Endothelial cell (in vitro differentiated cells): ENCODE data around the gene HLF. TPM values are rescaled to one million over a fixed set of nuclear protein-coding genes. Genes with fewer than 3 reads are reported as not detected.

Experiments used
- DNase-seq: peaks from one replicate; pipeline ENCODE4 v3.0.0; 2021; ENCODE audit warnings: low spot score
- H3K27ac Mint-ChIP-seq: one replicate; pipeline ENCODE4 v1.8.0; 2021; ENCODE audit warnings: mixed read lengths, inconsistent platforms; ENCODE audit not compliant: unreplicated experiment
- H3K27me3 Mint-ChIP-seq: one replicate; pipeline ENCODE4 v1.8.0; 2021; ENCODE audit warnings: mild to moderate bottlenecking, moderate library complexity, mixed read lengths, inconsistent platforms; ENCODE audit not compliant: unreplicated experiment
- H3K36me3 Mint-ChIP-seq: one replicate; pipeline ENCODE4 v1.8.0; 2021; ENCODE audit warnings: mild to moderate bottlenecking, low read depth, mixed read lengths, inconsistent platforms; ENCODE audit not compliant: unreplicated experiment
- H3K4me1 Mint-ChIP-seq: one replicate; pipeline ENCODE4 v1.8.0; 2021; ENCODE audit warnings: mild to moderate bottlenecking, mixed read lengths, inconsistent platforms; ENCODE audit not compliant: unreplicated experiment
- H3K4me3 Mint-ChIP-seq: one replicate; pipeline ENCODE4 v1.8.0; 2021; ENCODE audit warnings: mild to moderate bottlenecking, mixed read lengths, inconsistent platforms; ENCODE audit not compliant: unreplicated experiment
- H3K9me3 Mint-ChIP-seq: one replicate; pipeline ENCODE4 v1.8.0; 2021; ENCODE audit warnings: mixed read lengths, inconsistent platforms; ENCODE audit not compliant: unreplicated experiment
- total RNA-seq: library from RNA; stranded (reverse); fragmentation: NEBNext Ultra II Directional; extraction: Animal tissue kit (Norgen Biotek cat#: 25700); gene quantifications from one replicate; pipeline ENCODE4 v1.2.1, GENCODE V29; 2021; ENCODE audit not compliant: unreplicated experiment
- TF ChIP-seq, protein P1 (sequence below): fragments of 200-600 bp; sonication (generic); IDR thresholded peaks from one replicate; pipeline ENCODE4 v1.5.0; 2021; ENCODE audit warnings: antibody characterized with exemption; ENCODE audit not compliant: unreplicated experiment

HLF gene
- total RNA-seq, 1 donor from 2014 or later: not detected

DNA sequence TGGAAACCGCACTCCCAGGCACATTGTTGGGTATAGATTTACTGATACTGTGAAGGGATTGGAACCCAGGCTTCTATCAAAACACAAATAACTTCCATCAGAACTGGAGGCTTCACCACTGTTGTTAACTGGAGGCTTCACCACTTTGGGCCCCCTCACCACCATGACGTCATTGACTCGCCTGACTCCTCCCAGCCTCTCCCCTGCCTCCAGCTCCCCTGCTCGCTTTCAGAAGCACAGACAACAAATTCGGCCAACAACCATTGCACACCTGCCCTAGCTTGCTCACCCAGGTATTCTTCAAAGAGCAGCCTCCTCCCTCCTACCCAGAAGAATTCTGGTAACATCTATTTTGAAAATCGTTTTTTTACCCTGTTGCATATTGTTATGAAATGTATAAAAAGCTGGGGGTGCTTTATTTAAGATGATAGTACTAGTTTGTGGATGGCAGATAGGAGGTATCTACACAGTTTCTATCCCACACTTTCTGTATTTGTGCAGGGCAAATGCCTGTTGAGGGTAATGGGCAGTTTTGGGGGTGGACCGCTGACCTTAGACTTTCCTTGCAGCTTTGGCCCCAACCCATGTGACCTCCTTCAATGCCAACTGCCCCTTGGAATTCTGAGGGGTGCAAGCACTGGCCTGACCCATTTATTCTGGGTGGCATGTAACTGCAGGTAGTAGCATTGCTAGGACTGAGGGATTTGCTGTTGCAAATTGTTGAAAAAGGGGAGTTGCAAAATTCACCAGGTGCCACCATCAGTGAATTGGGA lies 54.1 kb downstream of the HLF start:
- Mint-ChIP-seq H3K27ac (no peak overlapping the region), H3K9me3 (no peaks in the 10 kb centered on the region), H3K4me3 (no peak overlapping the region), H3K36me3 (no peaks in the 10 kb centered on the region), H3K27me3 (peaks cover 2% of the 10 kb centered on the region), H3K4me1 (no peaks in the 10 kb centered on the region)
- no peak for DNase-seq
- TF ChIP-seq, protein P1, sequence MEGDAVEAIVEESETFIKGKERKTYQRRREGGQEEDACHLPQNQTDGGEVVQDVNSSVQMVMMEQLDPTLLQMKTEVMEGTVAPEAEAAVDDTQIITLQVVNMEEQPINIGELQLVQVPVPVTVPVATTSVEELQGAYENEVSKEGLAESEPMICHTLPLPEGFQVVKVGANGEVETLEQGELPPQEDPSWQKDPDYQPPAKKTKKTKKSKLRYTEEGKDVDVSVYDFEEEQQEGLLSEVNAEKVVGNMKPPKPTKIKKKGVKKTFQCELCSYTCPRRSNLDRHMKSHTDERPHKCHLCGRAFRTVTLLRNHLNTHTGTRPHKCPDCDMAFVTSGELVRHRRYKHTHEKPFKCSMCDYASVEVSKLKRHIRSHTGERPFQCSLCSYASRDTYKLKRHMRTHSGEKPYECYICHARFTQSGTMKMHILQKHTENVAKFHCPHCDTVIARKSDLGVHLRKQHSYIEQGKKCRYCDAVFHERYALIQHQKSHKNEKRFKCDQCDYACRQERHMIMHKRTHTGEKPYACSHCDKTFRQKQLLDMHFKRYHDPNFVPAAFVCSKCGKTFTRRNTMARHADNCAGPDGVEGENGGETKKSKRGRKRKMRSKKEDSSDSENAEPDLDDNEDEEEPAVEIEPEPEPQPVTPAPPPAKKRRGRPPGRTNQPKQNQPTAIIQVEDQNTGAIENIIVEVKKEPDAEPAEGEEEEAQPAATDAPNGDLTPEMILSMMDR: no peak

GRCh38 chr17:55319933-55320593 lies 55.3 kb downstream of the HLF start:
- peaks cover 2% of the 10 kb centered on the region for H3K27me3 Mint-ChIP-seq
- H3K36me3 Mint-ChIP-seq: no peaks in the 10 kb centered on the region
- H3K4me3 Mint-ChIP-seq: no peak overlapping the region
- TF ChIP-seq, protein P1: no peak
- no peak overlapping the region for H3K27ac Mint-ChIP-seq
- H3K4me1 Mint-ChIP-seq: no peaks in the 10 kb centered on the region
- H3K9me3 Mint-ChIP-seq: no peaks in the 10 kb centered on the region
- DNase-seq: no peak

GRCh38 chr17:55320594-55321426 lies 56.0 kb downstream of the HLF start:
- no peak for DNase-seq
- H3K27me3 Mint-ChIP-seq: peaks cover 2% of the 10 kb centered on the region
- TF ChIP-seq, protein P1: no peak
- no peaks in the 10 kb centered on the region for H3K4me1 Mint-ChIP-seq
- H3K27ac Mint-ChIP-seq: no peak overlapping the region
- H3K9me3 Mint-ChIP-seq: no peaks in the 10 kb centered on the region
- H3K4me3 Mint-ChIP-seq: no peak overlapping the region
- H3K36me3 Mint-ChIP-seq: no peaks in the 10 kb centered on the region

DNA sequence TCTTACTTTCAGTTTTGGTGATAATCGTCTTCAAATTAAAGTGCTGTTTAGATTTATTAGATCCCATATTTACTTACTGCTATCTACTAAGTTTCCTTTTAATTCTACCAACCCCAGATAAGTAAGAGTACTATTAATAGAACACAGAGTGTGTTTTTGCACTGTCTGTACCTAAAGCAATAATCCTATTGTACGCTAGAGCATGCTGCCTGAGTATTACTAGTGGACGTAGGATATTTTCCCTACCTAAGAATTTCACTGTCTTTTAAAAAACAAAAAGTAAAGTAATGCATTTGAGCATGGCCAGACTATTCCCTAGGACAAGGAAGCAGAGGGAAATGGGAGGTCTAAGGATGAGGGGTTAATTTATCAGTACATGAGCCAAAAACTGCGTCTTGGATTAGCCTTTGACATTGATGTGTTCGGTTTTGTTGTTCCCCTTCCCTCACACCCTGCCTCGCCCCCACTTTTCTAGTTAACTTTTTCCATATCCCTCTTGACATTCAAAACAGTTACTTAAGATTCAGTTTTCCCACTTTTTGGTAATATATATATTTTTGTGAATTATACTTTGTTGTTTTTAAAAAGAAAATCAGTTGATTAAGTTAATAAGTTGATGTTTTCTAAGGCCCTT lies 56.8 kb downstream of the HLF start:
- DNase-seq: no peak
- H3K27ac Mint-ChIP-seq: no peak overlapping the region
- TF ChIP-seq, protein P1: no peak
- H3K27me3 Mint-ChIP-seq: peaks cover 2% of the 10 kb centered on the region
- H3K9me3 Mint-ChIP-seq: no peaks in the 10 kb centered on the region
- H3K36me3 Mint-ChIP-seq: no peaks in the 10 kb centered on the region
- H3K4me1 Mint-ChIP-seq: no peaks in the 10 kb centered on the region
- H3K4me3 Mint-ChIP-seq: no peak overlapping the region
